Smooth muscle cell (in vitro differentiated cells): ENCODE data around the gene LIPG. TPM values are rescaled to one million over a fixed set of nuclear protein-coding genes. Genes with fewer than 3 reads are reported as not detected.

ENCODE experiments used
- DNase-seq: peaks from one replicate; lab custom pipeline; 2025; ENCODE audit not compliant: unreplicated experiment; lab: John Stamatoyannopoulos, UW
- H2AFZ ChIP-seq: fragments of 200-600 bp; sonication (generic); 2 replicates; pipeline ENCODE4 v1.6.0; 2016; ENCODE audit warnings: antibody characterized with exemption, low read depth, mild to moderate bottlenecking
- H3F3A ChIP-seq: fragments of 200-600 bp; sonication (generic); 2 replicates; pipeline ENCODE4 v1.6.0; 2017; ENCODE audit warnings: antibody characterized with exemption, low read depth
- H3K27ac ChIP-seq: fragments of 200-600 bp; sonication (generic); 2 replicates; pipeline ENCODE4 v1.5.1; 2016; ENCODE audit warnings: low read depth, mild to moderate bottlenecking
- H3K27me3 ChIP-seq: fragments of 200-600 bp; sonication (generic); 2 replicates; pipeline ENCODE4 v1.6.1; 2016; ENCODE audit warnings: low read depth, mild to moderate bottlenecking
- H3K36me3 ChIP-seq: fragments of 200-600 bp; sonication (generic); 2 replicates; pipeline ENCODE4 v1.5.1; 2016; ENCODE audit warnings: low read depth
- H3K4me1 ChIP-seq: fragments of 200-600 bp; sonication (generic); 2 replicates; pipeline ENCODE4 v1.5.1; 2016; ENCODE audit warnings: low read depth
- H3K4me2 ChIP-seq: fragments of 200-600 bp; sonication (generic); 2 replicates; pipeline ENCODE4 v1.6.0; 2016; ENCODE audit warnings: mild to moderate bottlenecking
- H3K4me3 ChIP-seq: fragments of 200-600 bp; sonication (generic); 2 replicates; pipeline ENCODE4 v1.5.1; 2016; ENCODE audit warnings: mild to moderate bottlenecking
- H3K79me2 ChIP-seq: fragments of 200-600 bp; sonication (generic); 2 replicates; pipeline ENCODE4 v1.6.0; 2016; ENCODE audit warnings: low read depth, mild to moderate bottlenecking
- H3K9ac ChIP-seq: fragments of 200-600 bp; sonication (generic); 2 replicates; pipeline ENCODE4 v1.6.0; 2016; ENCODE audit warnings: low read depth
- H3K9me3 ChIP-seq: fragments of 200-600 bp; sonication (generic); replicated peaks from 2 replicates; pipeline ENCODE4 v1.5.1; 2016; ENCODE audit warnings: low read depth
- H4K20me1 ChIP-seq: fragments of 200-600 bp; sonication (generic); 2 replicates; pipeline ENCODE4 v1.6.0; 2016; ENCODE audit warnings: low read depth
- CTCF ChIP-seq: fragments of 200-600 bp; sonication (generic); IDR thresholded peaks from 2 replicates; pipeline ENCODE4 v1.5.1; 2017; ENCODE audit warnings: borderline replicate concordance, mild to moderate bottlenecking, antibody characterized with exemption; ENCODE audit not compliant: insufficient read depth, poor library complexity, severe bottlenecking
- WGBS: methylation state at CpG from one replicate; pipeline ENCODE4 v1.1.7; 2016; ENCODE audit warnings: low lambda C conversion rate; 5-methylcytosine and 5-hydroxymethylcytosine counted together
- polyA plus RNA-seq: library from polyadenylated mRNA; unstranded; fragments of >200 nt; fragmentation: Nextera tagmentation; extraction: Ambion mirVana; gene quantifications from 2 replicates; pipeline ENCODE4 v1.2.1, GENCODE V29; 2016
- total RNA-seq: library from RNA; depleted of rRNA; stranded (reverse); fragments of >200 nt; gene quantifications from 2 replicates; pipeline ENCODE4 v1.2.3, GENCODE V29; 2014

LIPG gene
- total and polyA plus RNA-seq, 2 experiments from 2014 or later = 15.3 to 25.6 TPM

- Histone ChIP-seq H3K9me3 (no peaks in the 10 kb centered on the region), H2AFZ (no peak overlapping the region), H3K4me1 (peaks cover 20% of the 10 kb centered on the region), H3K4me3 (no peak overlapping the region), H3K36me3 (no peaks in the 10 kb centered on the region), H3K9ac (peak overlapping the region; percentile 18), H4K20me1 (no peaks in the 10 kb centered on the region), H3K27me3 (no peaks in the 10 kb centered on the region), H3K4me2 (peak overlapping the region; percentile 0), H3F3A (peaks cover 3% of the 10 kb centered on the region), H3K27ac (peak overlapping the region; percentile 90), H3K79me2 (no peaks in the 10 kb centered on the region)
- no peak for DNase-seq
- WGBS = 66% methylated on average over 4 of the region's 4 CpGs
- TF ChIP-seq CTCF = no peak
These were observed 46.8 kb downstream of the LIPG start for GRCh38 chr18:49608366-49609255.

GRCh38 chr18:49609256-49610021 is 47.6 kb downstream of the LIPG start:
- Histone ChIP-seq H3K27me3 (no peaks in the 10 kb centered on the region), H3K9me3 (no peaks in the 10 kb centered on the region), H3K79me2 (no peaks in the 10 kb centered on the region), H3K27ac (peak overlapping the region; percentile 90), H4K20me1 (no peaks in the 10 kb centered on the region), H3F3A (peaks cover 9% of the 10 kb centered on the region), H3K4me3 (no peak overlapping the region), H3K4me2 (peak overlapping the region; percentile 0), H2AFZ (no peak overlapping the region), H3K36me3 (no peaks in the 10 kb centered on the region), H3K4me1 (peaks cover 24% of the 10 kb centered on the region), H3K9ac (peak overlapping the region; percentile 54)
- WGBS = 92% methylated on average over 3 of the region's 3 CpGs
- TF ChIP-seq CTCF = no peak
- DNase-seq = no peak

GRCh38 chr18:49610022-49610445 is 48.2 kb downstream of the LIPG start:
- no peaks in the 10 kb centered on the region for H4K20me1 ChIP-seq
- no peak overlapping the region for H3K4me2 ChIP-seq
- no peak overlapping the region for H3K4me3 ChIP-seq
- no peak for DNase-seq
- H3K9ac ChIP-seq = peak overlapping the region; percentile 54
- H3K4me1 ChIP-seq = peaks cover 24% of the 10 kb centered on the region
- no peaks in the 10 kb centered on the region for H3K36me3 ChIP-seq
- TF ChIP-seq CTCF = no peak
- H3K27ac ChIP-seq = peak overlapping the region; percentile 90
- H3F3A ChIP-seq = peaks cover 9% of the 10 kb centered on the region
- WGBS = 51% methylated on average over 3 of the region's 3 CpGs
- no peak overlapping the region for H2AFZ ChIP-seq
- no peaks in the 10 kb centered on the region for H3K27me3 ChIP-seq
- H3K79me2 ChIP-seq = no peaks in the 10 kb centered on the region
- H3K9me3 ChIP-seq = no peaks in the 10 kb centered on the region
